HepG2 (cell line): Measurements from ENCODE around the gene L1CAM. TPM values are rescaled to one million over a fixed set of nuclear protein-coding genes. Genes with fewer than 3 reads are reported as not detected.

ENCODE experiments used
- ATAC-seq: fragments of 200-7000 bp; cut with Tn5 transposase; 3 replicates; pipeline ENCODE4 v1.9.1; 2020; ENCODE audit warnings: mild to moderate bottlenecking, moderate library complexity
- BruUV-seq: library from RNA; stranded (reverse); fragments of 400-500 nt; replicated peaks from 2 replicates; lab custom pipeline; 2021; lab: Mats Ljungman, UMichigan
- CTCF ChIA-PET: fragments of 300-600 bp; formaldehyde crosslinking; extraction: SDS; loops from one replicate; lab custom pipeline; 2021; ENCODE audit warnings: low total read pairs, inconsistent platforms, low intra/inter-chr PET ratio; lab: Yijun Ruan, JAX
- POLR2A ChIA-PET: fragments of 350-600 bp; sonication (Branson Sonifier 250); formaldehyde crosslinking; loops from one replicate; lab custom pipeline; 2020; ENCODE audit warnings: antibody characterized with exemption, inconsistent platforms; lab: Yijun Ruan, JAX
- DNase-seq: peaks from one replicate; pipeline ENCODE4 v3.0.0-alpha.2; 2015; ENCODE audit warnings: low spot score
- FAIRE-seq: peaks from 3 replicates; lab custom pipeline; 2011; peaks lifted over from hg19 to GRCh38; lab: Jason Lieb, UNC
- H2AFZ ChIP-seq: one replicate; pipeline ENCODE4 v1.6.1; 2011; ENCODE audit warnings: low read length, inconsistent platforms
- H3K27ac ChIP-seq: fragments of 300-600 bp; 3 replicates; pipeline ENCODE4 v1.8.0; 2011; ENCODE audit warnings: mixed run types, mild to moderate bottlenecking, mixed read lengths, low read length, inconsistent platforms; ENCODE audit not compliant: insufficient read depth; ENCODE audit errors: extremely low read length
- H3K27me3 ChIP-seq, 2 experiments: fragments of 200-600 bp in 1 of 2; 2 replicates in 1 of 2; 3 replicates in 1 of 2; pipeline versions ENCODE4 v1.6.0 to v1.8.0; 2011; ENCODE audit warnings: low read length in 2 of 2, mild to moderate bottlenecking in 2 of 2, moderate library complexity in 2 of 2, inconsistent platforms in 1 of 2; ENCODE audit not compliant: insufficient read depth in 2 of 2, control insufficient read depth in 1 of 2
- H3K36me3 ChIP-seq, 2 experiments: fragments of 200-600 bp in 1 of 2; replicated peaks in 1 of 2; 2 replicates in 1 of 2; 3 replicates in 1 of 2; pipeline versions ENCODE4 v1.5.1 to v1.8.0; 2011; ENCODE audit warnings: low read length in 2 of 2, inconsistent platforms in 1 of 2; ENCODE audit not compliant: insufficient read depth in 2 of 2, control insufficient read depth in 1 of 2
- H3K4me1 ChIP-seq: 2 replicates; pipeline ENCODE4 v1.5.1; 2012; ENCODE audit warnings: low read length, inconsistent platforms; ENCODE audit not compliant: insufficient read depth
- H3K4me2 ChIP-seq: 2 replicates; pipeline ENCODE4 v1.6.0; 2011; ENCODE audit warnings: low read depth, low read length, inconsistent platforms
- H3K4me3 ChIP-seq, 3 experiments: fragments of 200-600 bp in 1 of 3; sonication (generic), shearing (Covaris generic) in 1 of 3; replicated peaks in 1 of 3; 2 replicates each; pipeline ENCODE4 v1.5.1; 2011 to 2016; ENCODE audit warnings: low read length in 3 of 3, inconsistent platforms in 2 of 3, low read depth in 2 of 3, mild to moderate bottlenecking in 2 of 3, control low read depth in 1 of 3, mixed read lengths in 1 of 3; ENCODE audit not compliant: insufficient read depth in 1 of 3
- H3K79me2 ChIP-seq: one replicate; pipeline ENCODE4 v1.6.1; 2011; ENCODE audit warnings: low read length, inconsistent platforms; ENCODE audit not compliant: insufficient read depth
- H3K9ac ChIP-seq: 2 replicates; pipeline ENCODE4 v1.6.0; 2011; ENCODE audit warnings: mild to moderate bottlenecking, low read depth, low read length, inconsistent platforms; ENCODE audit not compliant: insufficient read depth
- H3K9me3 ChIP-seq: 2 replicates; pipeline ENCODE4 v1.5.1; 2012; ENCODE audit warnings: mild to moderate bottlenecking, low read length
- H4K20me1 ChIP-seq: 2 replicates; pipeline ENCODE4 v1.6.0; 2011; ENCODE audit warnings: inconsistent platforms, mild to moderate bottlenecking, low read length, moderate library complexity; ENCODE audit not compliant: insufficient read depth
- AFF4 ChIP-seq: sonication (generic); formaldehyde crosslinking; IDR thresholded peaks from 2 replicates; pipeline ENCODE4 v1.4.0; 2020; ENCODE audit warnings: missing genetic modification reagents
- CEBPG ChIP-seq: IDR thresholded peaks from 2 replicates; pipeline ENCODE4 v1.6.1; 2016
- MTERF4 ChIP-seq: sonication (generic); formaldehyde crosslinking; IDR thresholded peaks from 2 replicates; pipeline ENCODE4 v1.8.0; 2023; ENCODE audit warnings: mild to moderate bottlenecking, missing genetic modification reagents
- PCBP1 ChIP-seq: fragments of 200-400 bp; formaldehyde crosslinking; IDR thresholded peaks from 2 replicates; pipeline ENCODE4 v1.6.1; 2017; ENCODE audit warnings: mild to moderate bottlenecking, low read depth, low read length, borderline replicate concordance
- SNAPC4 ChIP-seq: sonication (generic); formaldehyde crosslinking; IDR thresholded peaks from 2 replicates; pipeline ENCODE4 v1.4.0; 2020; ENCODE audit warnings: mild to moderate bottlenecking, missing genetic modification reagents
- ZBTB33 ChIP-seq: sonication (generic); formaldehyde crosslinking; IDR thresholded peaks from 2 replicates; pipeline ENCODE4 v1.4.0; 2020; ENCODE audit warnings: missing genetic modification reagents
- ZSCAN30 ChIP-seq: sonication (generic); formaldehyde crosslinking; IDR thresholded peaks from 2 replicates; pipeline ENCODE4 v1.5.0; 2020; ENCODE audit warnings: mild to moderate bottlenecking, missing genetic modification reagents
- WGBS: methylation state at CpG from one replicate; pipeline ENCODE4 v1.1.6; 2017; ENCODE audit warnings: low lambda C conversion rate; 5-methylcytosine and 5-hydroxymethylcytosine counted together
- in situ Hi-C: cut with HindIII; loops from 2 replicates; pipeline ENCODE4 v1.10.0; 2017; ENCODE audit warnings: low pct_unique_long_range_greater_than_20kb; ENCODE audit not compliant: extremely low pct_ligation_motif_present
- intact Hi-C: fragments of 100-400 bp; cut with micrococcal nuclease; formaldehyde crosslinking; loops from one replicate; pipeline ENCODE4 v1.10.0; 2022; ENCODE audit not compliant: unreplicated experiment
- polyA plus RNA-seq, 8 experiments: library from polyadenylated mRNA; depleted of rRNA in 3 of 8; stranded (reverse) in 7 of 8; unstranded in 1 of 8; fragments of >200 nt; fragmentation: Illumina TruSeq in 4 of 8; extraction: Trizol in 4 of 8; gene quantifications; 2 replicates each; pipeline versions ENCODE4 v1.2.1 to v1.2.3, GENCODE V29; 2011 to 2016; ENCODE audit warnings: low read depth in 4 of 8, missing spikeins in 1 of 8, mixed read lengths in 1 of 8; ENCODE audit not compliant: insufficient read depth in 1 of 8
- total RNA-seq, 5 experiments: library from RNA; depleted of rRNA; stranded (reverse); fragments of >200 nt; fragmentation: Illumina TruSeq; extraction: Trizol; gene quantifications; 2 replicates each; pipeline ENCODE4 v1.2.3, GENCODE V29; 2016; ENCODE audit warnings: low read depth in 1 of 5

The L1CAM gene
- total and polyA plus RNA-seq, 2 of the 13 experiments (the other 11 are each of a cell fraction or from before 2014, with no cell fraction given): 1.4 to 2.0 TPM

- no peak for ATAC-seq
- POLR2A ChIA-PET: interaction anchor here (1.4 kb wide), 1 partner anchor 11 kb away, joined by 3 read pairs; no protein-coding TSS in a partner anchor
- Histone ChIP-seq H3K27me3 (no peaks in the 10 kb centered on the region; a peak in 2 of 5 replicates), H3K4me2 (no peak overlapping the region), H2AFZ (no peak overlapping the region), H4K20me1 (no peaks in the 10 kb centered on the region), H3K27ac (no peak overlapping the region), H3K4me3 (no peak overlapping the region), H3K4me1 (peaks cover 5% of the 10 kb centered on the region), H3K79me2 (no peaks in the 10 kb centered on the region), H3K9me3 (no peaks in the 10 kb centered on the region), H3K36me3 (no peaks in the 10 kb centered on the region), H3K9ac (no peak overlapping the region)
- no TSS peak for BruUV-seq
- intact Hi-C loops (no loop called here), in situ Hi-C loops (no loop called here)
- no peak for FAIRE-seq
- 48% methylated on average over 6 of the region's 6 CpGs for WGBS
- DNase-seq: no peak
- CTCF ChIA-PET: no interaction called here
- TF ChIP-seq SNAPC4 (CRISPR knock-in tag) (no peak), PCBP1 (no peak), MTERF4 (CRISPR knock-in tag) (no peak), ZSCAN30 (CRISPR knock-in tag) (no peak), AFF4 (no peak), ZBTB33 (CRISPR knock-in tag) (no peak), CEBPG (no peak)
Measured at GRCh38 chrX:153911798-153912197, 25.8 kb upstream of the L1CAM start.
